ENCODE measurements around the gene TRPM5.

DNA sequence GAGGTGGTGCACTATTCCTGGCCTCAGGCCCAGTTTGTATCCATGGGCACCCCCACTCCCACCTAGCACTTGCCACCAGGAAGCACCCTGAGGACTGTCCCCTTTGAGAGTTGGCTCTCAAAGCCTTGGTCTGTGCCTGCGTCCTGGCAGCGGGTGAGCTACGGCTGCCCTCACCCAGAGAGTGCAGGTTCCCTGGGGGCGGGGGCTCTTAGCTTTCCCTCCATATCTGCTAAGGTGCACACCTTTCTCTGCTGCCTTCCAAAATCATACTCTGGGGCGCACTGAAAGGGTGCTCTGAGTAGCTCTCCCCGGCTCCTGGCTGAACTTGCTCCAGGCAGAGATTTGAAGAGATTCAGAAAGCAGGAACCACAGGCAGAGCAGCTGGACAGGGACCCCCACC lies 7.6 kb upstream of the TRPM5 start:
- TF ChIP-seq, protein P1, sequence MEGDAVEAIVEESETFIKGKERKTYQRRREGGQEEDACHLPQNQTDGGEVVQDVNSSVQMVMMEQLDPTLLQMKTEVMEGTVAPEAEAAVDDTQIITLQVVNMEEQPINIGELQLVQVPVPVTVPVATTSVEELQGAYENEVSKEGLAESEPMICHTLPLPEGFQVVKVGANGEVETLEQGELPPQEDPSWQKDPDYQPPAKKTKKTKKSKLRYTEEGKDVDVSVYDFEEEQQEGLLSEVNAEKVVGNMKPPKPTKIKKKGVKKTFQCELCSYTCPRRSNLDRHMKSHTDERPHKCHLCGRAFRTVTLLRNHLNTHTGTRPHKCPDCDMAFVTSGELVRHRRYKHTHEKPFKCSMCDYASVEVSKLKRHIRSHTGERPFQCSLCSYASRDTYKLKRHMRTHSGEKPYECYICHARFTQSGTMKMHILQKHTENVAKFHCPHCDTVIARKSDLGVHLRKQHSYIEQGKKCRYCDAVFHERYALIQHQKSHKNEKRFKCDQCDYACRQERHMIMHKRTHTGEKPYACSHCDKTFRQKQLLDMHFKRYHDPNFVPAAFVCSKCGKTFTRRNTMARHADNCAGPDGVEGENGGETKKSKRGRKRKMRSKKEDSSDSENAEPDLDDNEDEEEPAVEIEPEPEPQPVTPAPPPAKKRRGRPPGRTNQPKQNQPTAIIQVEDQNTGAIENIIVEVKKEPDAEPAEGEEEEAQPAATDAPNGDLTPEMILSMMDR (IDR thresholded peaks at IDR 0.05), result no peak
- TF ChIP-seq POLR2AphosphoS5 (IDR thresholded peaks at IDR 0.05) (no peak), POLR2A (IDR thresholded peaks at IDR 0.05) (no peak)

All from prostate gland (tissue), 2 donors.